GM12878 (cell line): ENCODE measurements around the gene OMP. TPM values are rescaled to one million over a fixed set of nuclear protein-coding genes. Genes with fewer than 3 reads are reported as not detected.

Experiments
- CBX5 ChIP-seq: sonication (generic); IDR thresholded peaks from 2 replicates; pipeline ENCODE4 v1.6.1; 2016; ENCODE audit warnings: low read depth, moderate library complexity, mild to moderate bottlenecking, inconsistent platforms
- DPF2 ChIP-seq: fragments of 450-650 bp; IDR thresholded peaks from 2 replicates; pipeline ENCODE4 v1.6.1; 2017; ENCODE audit warnings: mild to moderate bottlenecking
- HDAC2 ChIP-seq: fragments of 200-600 bp; sonication (generic); IDR thresholded peaks from 2 replicates; pipeline ENCODE4 v1.6.1; 2017
- KLF5 ChIP-seq: fragments of 450-650 bp; IDR thresholded peaks from 2 replicates; pipeline ENCODE4 v1.6.1; 2014; ENCODE audit warnings: mild to moderate bottlenecking; ENCODE audit not compliant: partially characterized antibody
- NFYB ChIP-seq: IDR thresholded peaks from 2 replicates; pipeline ENCODE4 v1.6.1; 2011; ENCODE audit warnings: low read depth, mild to moderate bottlenecking, low read length, improper control_type of control experiment, moderate library complexity; ENCODE audit not compliant: insufficient read depth
- RUNX3 ChIP-seq: IDR thresholded peaks from 2 replicates; pipeline ENCODE4 v1.6.1; 2012; ENCODE audit warnings: low read length, inconsistent platforms
- polyA plus RNA-seq, 11 experiments: library from polyadenylated mRNA; depleted of rRNA in 4 of 11; unstranded in 6 of 11; stranded (reverse) in 5 of 11; fragments of >200 nt; fragmentation: Nextera tagmentation in 4 of 11; fragmentation: Illumina TruSeq in 1 of 11; extraction: Ambion mirVana in 4 of 11; extraction: Trizol in 1 of 11; gene quantifications; 1 replicate in 1 of 11; 2 replicates in 10 of 11; pipeline versions ENCODE4 v1.2.1 to v1.2.3, GENCODE V29; 2011 to 2016; ENCODE audit warnings: inconsistent platforms in 2 of 11, missing spikeins in 2 of 11, low read depth in 1 of 11
- total RNA-seq, 4 experiments: library from RNA; depleted of rRNA in 3 of 4; stranded (reverse); fragments of >200 nt in 3 of 4; fragmentation: Illumina TruSeq in 1 of 4; extraction: Trizol in 1 of 4; gene quantifications; 2 replicates each; pipeline versions ENCODE4 v1.2.1 to v1.2.3, GENCODE V29; 2013 to 2021
- TF ChIP-seq, protein P1 (sequence below): fragments of 450-650 bp; formaldehyde crosslinking; IDR thresholded peaks from 2 replicates; pipeline ENCODE4 v1.4.0; 2022; ENCODE audit warnings: mild to moderate bottlenecking, moderate library complexity
- TF ChIP-seq, protein P2 (sequence below): fragments of 450-650 bp; IDR thresholded peaks from 2 replicates; pipeline ENCODE4 v1.6.1; 2017; ENCODE audit warnings: low read depth, mild to moderate bottlenecking, moderate library complexity

Gene OMP
- total and polyA plus RNA-seq, 10 of the 15 experiments (the other 5 are each of a cell fraction or from before 2014, with no cell fraction given), result not detected

DNA sequence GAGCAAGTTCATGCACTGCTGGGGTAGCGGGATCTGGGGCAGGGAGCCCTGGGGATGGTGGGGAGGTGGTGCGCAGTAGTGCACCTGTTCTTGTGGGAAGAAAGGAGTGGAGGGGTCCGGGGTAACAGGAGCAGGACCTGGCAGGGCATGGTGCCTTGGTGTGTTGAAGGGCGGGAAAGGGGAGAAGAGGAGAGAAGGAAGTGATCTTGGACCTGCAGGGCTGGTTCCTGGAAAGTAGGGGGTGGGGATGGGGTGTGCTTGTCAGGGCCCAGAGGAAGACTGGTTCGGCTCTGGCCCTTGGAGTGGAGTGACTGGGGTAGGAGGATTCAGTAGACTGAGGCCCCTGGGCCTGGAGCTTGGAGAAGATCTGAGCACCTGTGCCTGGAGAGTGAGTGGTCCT lies 46.7 kb upstream of the OMP start (continued):
- TF ChIP-seq, protein P1, sequence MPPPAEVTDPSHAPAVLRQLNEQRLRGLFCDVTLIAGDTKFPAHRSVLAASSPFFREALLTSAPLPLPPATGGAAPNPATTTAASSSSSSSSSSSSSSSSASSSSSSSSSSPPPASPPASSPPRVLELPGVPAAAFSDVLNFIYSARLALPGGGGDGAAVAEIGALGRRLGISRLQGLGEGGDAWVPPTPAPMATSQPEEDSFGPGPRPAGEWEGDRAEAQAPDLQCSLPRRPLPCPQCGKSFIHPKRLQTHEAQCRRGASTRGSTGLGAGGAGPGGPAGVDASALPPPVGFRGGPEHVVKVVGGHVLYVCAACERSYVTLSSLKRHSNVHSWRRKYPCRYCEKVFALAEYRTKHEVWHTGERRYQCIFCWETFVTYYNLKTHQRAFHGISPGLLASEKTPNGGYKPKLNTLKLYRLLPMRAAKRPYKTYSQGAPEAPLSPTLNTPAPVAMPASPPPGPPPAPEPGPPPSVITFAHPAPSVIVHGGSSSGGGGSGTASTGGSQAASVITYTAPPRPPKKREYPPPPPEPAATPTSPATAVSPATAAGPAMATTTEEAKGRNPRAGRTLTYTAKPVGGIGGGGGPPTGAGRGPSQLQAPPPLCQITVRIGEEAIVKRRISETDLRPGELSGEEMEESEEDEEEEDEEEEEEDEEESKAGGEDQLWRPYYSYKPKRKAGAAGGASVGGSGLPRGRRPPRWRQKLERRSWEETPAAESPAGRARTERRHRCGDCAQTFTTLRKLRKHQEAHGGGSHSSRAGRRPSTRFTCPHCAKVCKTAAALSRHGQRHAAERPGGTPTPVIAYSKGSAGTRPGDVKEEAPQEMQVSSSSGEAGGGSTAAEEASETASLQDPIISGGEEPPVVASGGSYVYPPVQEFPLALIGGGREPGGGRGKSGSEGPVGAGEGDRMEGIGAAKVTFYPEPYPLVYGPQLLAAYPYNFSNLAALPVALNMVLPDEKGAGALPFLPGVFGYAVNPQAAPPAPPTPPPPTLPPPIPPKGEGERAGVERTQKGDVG, result no peak
- TF ChIP-seq DPF2 (no peak), RUNX3 (no peak), NFYB (no peak), KLF5 (no peak), CBX5 (no peak), HDAC2 (no peak)
- TF ChIP-seq, protein P2, sequence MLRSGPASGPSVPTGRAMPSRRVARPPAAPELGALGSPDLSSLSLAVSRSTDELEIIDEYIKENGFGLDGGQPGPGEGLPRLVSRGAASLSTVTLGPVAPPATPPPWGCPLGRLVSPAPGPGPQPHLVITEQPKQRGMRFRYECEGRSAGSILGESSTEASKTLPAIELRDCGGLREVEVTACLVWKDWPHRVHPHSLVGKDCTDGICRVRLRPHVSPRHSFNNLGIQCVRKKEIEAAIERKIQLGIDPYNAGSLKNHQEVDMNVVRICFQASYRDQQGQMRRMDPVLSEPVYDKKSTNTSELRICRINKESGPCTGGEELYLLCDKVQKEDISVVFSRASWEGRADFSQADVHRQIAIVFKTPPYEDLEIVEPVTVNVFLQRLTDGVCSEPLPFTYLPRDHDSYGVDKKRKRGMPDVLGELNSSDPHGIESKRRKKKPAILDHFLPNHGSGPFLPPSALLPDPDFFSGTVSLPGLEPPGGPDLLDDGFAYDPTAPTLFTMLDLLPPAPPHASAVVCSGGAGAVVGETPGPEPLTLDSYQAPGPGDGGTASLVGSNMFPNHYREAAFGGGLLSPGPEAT, result no peak
- TF ChIP-seq, all 136 proteins: peak for 0
